Subcutaneous adipose tissue (tissue), 4 donors: ENCODE data around the gene THOC1. TPM values are rescaled to one million over a fixed set of nuclear protein-coding genes. Genes with fewer than 3 reads are reported as not detected.

ENCODE experiments used
- CTCF ChIP-seq: fragments of 450-650 bp; IDR thresholded peaks from one replicate; pipeline ENCODE4 v1.5.1; 2016; ENCODE audit warnings: low read depth, mild to moderate bottlenecking, control low read depth, antibody characterized with exemption, moderate library complexity
- total RNA-seq, 4 donors: library from RNA; depleted of rRNA; stranded (reverse); fragments of >200 nt; gene quantifications; one replicate each; pipeline ENCODE4 v1.1.0, GENCODE V29; 2016

Gene THOC1
- total RNA-seq, 4 donors from 2014 or later, result 50.3 to 69.7 (median 63.4) TPM

GRCh38 chr18:305003-305501 lies 37.2 kb upstream of the THOC1 start:
- no peak for TF ChIP-seq CTCF

GRCh38 chr18:303607-304006 lies 35.8 kb upstream of the THOC1 start:
- no peak for TF ChIP-seq CTCF

- no peak for TF ChIP-seq CTCF
Measured at GRCh38 chr18:303011-303410, 35.2 kb upstream of the THOC1 start.

GRCh38 chr18:302097-302496 lies 34.2 kb upstream of the THOC1 start:
- TF ChIP-seq CTCF, result no peak

- no peak for TF ChIP-seq CTCF
Measured at GRCh38 chr18:297936-298335, 30.1 kb upstream of the THOC1 start.

GRCh38 chr18:295756-296490 lies 28.1 kb upstream of the THOC1 start:
- no peak for TF ChIP-seq CTCF

- no peak for TF ChIP-seq CTCF
Measured at GRCh38 chr18:294566-294965, 26.7 kb upstream of the THOC1 start.
